Ovary (tissue), 3 donors: ENCODE data around the gene ASB6.

ENCODE experiments used
- EP300 ChIP-seq: sonication (generic); formaldehyde crosslinking; IDR thresholded peaks from one replicate; pipeline ENCODE4 v1.6.1; 2017; ENCODE audit warnings: antibody characterized with exemption
- POLR2A ChIP-seq: fragments of 450-650 bp; IDR thresholded peaks from one replicate; pipeline ENCODE4 v1.6.1; 2017; ENCODE audit warnings: antibody characterized with exemption, mild to moderate bottlenecking, moderate library complexity
- TF ChIP-seq, protein P1 (sequence below), 3 donors: fragments of 450-650 bp in 2 of 3; fragments of 200-600 bp in 1 of 3; IDR thresholded peaks; one replicate each; pipeline versions ENCODE4 v1.5.1 to v1.8.0; 2016 to 2022; ENCODE audit warnings: antibody characterized with exemption in 3 of 3, mild to moderate bottlenecking in 1 of 3
- donor health status: DM: no; HTN: no; CAD: no.

DNA sequence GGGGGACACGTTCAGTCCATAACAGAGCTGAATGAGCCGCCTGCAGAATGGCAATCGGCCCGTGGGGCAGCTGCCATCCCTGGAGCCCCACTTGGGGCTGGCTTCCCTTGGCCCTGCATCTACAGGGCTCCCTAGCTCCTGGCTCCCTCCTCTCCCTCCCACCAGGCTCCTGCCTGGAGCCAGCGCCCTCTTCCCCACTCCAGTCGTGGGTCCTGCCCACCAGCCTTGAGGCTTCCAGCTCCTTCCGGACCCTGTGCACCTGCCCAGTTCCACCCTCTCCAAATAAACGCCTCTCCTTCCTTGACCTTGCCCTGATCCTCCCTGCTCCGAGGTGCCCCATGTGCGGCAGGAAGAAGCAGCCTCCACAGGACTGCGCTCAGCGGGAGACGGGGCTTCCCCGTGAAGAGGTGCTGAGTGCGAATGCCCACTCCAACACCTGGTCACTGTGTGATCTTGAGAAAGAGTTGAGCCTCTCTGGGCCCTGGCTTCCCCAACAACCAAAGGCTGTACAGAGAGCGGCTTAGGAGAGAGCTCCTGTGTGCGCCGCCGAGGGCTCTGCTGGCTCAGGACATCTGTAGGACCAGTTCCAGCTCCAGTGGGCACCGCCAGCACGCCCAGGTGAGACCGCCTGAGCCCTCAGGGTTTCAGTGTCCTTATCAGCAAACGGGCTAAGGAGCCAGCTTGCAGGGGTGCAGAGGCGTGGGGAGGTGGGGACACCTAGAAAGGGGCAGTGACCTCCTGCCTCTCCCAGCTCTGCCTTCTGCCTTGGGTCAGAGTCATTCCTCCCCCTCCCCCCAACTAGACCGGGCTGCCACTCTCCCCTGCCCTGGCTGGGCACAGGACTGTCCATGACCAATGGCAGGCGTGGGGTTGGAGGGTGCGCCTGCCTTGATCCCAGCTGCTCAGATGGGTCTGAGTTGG, 33.1 kb downstream of the ASB6 start:
- no peak for TF ChIP-seq EP300
- TF ChIP-seq, protein P1, sequence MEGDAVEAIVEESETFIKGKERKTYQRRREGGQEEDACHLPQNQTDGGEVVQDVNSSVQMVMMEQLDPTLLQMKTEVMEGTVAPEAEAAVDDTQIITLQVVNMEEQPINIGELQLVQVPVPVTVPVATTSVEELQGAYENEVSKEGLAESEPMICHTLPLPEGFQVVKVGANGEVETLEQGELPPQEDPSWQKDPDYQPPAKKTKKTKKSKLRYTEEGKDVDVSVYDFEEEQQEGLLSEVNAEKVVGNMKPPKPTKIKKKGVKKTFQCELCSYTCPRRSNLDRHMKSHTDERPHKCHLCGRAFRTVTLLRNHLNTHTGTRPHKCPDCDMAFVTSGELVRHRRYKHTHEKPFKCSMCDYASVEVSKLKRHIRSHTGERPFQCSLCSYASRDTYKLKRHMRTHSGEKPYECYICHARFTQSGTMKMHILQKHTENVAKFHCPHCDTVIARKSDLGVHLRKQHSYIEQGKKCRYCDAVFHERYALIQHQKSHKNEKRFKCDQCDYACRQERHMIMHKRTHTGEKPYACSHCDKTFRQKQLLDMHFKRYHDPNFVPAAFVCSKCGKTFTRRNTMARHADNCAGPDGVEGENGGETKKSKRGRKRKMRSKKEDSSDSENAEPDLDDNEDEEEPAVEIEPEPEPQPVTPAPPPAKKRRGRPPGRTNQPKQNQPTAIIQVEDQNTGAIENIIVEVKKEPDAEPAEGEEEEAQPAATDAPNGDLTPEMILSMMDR (IDR thresholded peaks at IDR 0.05), result no peak
- TF ChIP-seq POLR2A, result no peak
